GM19023 (cell line): Measurements from ENCODE around the gene PIEZO2.

ENCODE experiments used
- ATAC-seq: cut with Tn5 transposase; IDR thresholded peaks from one replicate; pipeline ENCODE4 v1.9.1; 2021; ENCODE audit warnings: mild to moderate bottlenecking, moderate library complexity; ENCODE audit not compliant: unreplicated experiment

PIEZO2 gene

GRCh38 chr18:10702206-10702605 lies 447.2 kb downstream of the PIEZO2 start:
- no peak for ATAC-seq

DNA sequence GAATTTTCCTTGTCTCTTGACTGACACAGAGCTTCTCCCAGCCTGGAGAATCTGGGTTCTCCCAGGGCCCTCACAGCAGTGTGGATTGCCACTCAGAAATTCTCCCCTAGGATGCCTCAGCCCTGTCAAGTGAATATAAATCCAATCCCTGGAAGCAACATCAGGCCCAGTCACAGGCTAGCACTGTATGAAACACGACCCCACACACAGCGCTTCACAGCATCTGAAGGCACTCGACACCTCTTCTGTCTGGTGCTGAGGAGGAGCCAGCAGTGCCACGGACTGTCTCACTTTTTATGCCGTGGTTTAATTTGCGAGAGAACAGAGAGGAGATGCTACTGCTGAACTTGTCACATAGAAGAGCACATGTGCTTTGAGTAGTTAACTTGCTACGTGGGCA lies 459.0 kb downstream of the PIEZO2 start:
- no peak for ATAC-seq

DNA sequence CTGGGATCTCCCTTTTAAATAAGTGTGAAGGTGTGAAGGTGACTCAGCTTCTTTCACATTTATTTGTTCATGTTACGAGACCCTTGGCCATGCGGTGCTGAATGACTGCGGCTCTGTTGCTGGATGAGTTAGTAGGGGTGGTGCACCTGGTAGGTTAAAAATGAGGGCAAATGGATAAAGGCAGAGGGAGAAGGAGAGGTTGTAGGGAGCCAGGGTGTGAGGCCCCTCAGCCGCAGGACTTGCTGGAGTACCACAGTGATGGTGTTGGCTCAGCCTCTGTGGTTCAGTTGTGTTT lies 459.4 kb downstream of the PIEZO2 start:
- no peak for ATAC-seq

DNA sequence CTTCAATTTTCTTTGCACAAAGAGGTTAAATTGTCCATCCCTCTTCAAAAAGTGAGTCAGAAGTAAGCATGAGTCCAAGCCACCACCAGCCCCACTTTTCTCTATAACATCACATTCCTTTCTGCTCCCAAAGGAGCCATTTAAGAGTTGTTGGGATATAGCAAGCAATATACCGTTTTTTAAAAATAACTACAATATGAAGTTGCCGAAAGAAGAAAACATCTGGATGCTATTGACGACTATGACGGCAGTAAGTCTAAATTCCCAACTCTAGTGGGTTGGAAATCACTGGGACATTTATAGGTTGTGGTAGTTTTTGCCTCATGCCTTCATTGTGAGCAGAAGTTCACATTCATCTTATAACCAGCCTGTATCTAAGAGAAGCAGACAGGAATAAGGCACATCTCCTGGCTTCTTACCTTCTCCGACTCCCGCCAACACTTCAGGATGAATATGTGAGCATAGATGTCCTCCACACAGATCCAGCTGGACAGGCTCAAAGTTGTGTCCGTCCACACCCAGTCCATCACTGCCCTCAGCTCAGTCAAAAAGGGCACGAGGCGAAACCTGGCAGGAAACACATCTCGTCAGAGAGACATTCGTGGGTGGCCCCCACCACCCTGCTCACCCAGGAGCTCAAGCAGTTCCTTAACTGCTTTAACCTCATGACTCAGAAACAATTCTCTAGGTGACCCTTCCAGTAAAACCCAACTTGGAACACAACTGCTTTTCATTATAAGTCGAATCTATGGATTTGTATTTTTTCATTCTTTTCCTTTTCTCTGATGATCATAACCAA lies 459.9 kb downstream of the PIEZO2 start:
- ATAC-seq: no peak

GRCh38 chr18:10688766-10689165 lies 460.6 kb downstream of the PIEZO2 start:
- ATAC-seq: no peak

GRCh38 chr18:10687161-10687925 lies 462.0 kb downstream of the PIEZO2 start:
- no peak for ATAC-seq

DNA sequence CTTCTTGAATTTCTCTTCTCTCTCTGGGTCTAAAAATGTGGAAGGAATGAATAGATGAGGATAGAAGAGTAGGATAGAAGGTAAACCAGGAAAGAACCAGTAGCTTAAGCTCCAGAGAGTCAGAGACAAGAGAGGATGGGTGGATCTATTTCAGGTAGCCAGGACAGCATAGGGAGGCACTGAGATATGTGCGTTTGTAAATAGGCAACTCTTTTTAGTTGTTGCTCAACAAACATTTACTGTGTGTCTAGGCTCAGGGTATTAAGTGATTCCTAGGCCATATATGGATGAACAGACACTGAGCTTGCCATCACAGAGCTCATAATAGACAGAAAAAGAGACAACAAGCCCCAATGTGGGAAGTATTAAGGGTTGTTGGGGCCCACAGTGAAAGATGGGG lies 463.1 kb downstream of the PIEZO2 start:
- no peak for ATAC-seq

DNA sequence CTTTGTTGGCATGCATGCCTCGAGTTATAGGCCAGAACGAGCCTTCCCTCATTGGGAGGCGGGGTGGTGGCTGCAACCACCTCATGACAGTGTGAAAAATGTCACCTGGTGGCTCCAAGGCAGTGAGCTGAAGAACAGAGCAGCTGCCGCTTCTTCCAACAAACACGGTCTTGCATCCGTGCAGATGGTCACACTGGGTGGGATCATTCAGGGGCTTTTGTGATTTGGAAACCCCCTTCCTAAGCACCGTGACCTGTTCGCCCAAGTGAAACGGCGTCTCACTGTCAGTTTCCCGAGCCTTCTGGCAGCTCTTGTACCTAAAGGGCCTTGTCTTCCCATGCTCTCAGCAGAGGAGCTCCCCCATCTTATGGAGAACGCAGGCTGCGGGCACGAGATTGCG lies 463.9 kb downstream of the PIEZO2 start:
- ATAC-seq: peak; percentile 78

DNA sequence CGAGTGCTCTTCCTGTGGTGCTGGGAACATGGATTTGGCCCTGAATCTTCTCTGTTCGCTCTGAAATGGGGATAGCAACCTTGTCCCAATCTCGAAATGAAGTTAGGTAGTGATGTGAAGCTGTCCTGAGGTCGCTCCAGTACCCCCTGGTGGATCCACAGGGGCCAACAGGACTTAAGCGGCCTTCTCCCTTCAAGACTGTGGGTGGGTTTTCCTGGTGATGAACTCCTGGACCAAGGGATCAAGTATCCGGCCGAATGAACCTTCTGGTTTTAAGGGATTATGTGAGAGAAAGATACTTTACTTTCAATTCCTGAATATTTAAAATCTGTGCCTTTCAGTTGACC lies 467.0 kb downstream of the PIEZO2 start:
- ATAC-seq: no peak

DNA sequence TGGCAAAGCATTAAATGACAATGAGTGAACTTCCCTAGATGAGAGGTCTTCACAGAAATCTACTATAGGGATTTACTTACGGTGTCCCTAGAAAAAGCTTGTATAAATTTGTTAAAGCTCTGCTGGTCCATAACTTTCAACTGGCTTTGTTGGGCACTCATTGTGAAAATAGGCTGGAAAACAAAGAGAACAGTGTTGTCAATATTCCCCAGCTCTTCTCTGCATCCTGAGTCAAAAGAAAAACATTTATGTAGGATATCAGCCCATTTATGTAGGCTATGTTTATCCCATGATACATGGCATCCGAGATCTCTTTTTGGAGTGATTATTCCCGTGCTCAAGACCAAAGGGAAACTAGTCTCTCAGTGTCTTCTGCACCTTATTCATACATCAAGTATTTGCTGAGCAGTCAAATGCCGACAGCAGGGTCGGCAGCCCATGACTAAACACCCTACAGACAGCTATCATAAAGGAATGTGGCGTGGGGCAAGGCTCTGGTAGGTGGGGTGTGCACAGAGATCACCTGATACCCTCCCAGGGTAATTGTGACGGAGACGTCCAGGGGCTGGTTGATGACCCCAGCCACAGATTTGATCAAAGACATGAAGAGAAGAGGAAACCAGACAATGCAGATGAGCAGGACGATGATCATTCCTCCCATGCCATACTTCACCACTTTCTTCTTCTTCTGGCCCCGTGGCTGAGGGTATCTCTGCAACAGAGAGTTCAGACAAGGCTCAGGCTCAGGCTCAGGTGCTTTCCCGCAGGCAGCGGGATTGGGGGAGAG lies 467.6 kb downstream of the PIEZO2 start:
- ATAC-seq: no peak

DNA sequence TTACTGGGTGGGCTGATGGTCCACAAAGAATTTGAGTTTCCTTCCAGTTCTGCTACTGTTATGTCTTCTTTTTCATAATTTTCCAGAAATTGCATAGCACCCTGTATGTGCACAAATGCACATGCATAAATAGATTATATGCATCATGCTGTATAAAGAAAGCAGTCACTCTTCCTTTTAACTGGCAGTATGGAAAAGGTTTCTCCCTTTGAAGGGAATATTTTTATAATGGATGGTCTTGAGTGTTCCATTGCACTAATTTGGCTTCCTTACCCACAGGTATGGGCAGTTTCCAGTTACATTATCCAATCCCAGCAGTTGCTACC lies 469.1 kb downstream of the PIEZO2 start:
- no peak for ATAC-seq

DNA sequence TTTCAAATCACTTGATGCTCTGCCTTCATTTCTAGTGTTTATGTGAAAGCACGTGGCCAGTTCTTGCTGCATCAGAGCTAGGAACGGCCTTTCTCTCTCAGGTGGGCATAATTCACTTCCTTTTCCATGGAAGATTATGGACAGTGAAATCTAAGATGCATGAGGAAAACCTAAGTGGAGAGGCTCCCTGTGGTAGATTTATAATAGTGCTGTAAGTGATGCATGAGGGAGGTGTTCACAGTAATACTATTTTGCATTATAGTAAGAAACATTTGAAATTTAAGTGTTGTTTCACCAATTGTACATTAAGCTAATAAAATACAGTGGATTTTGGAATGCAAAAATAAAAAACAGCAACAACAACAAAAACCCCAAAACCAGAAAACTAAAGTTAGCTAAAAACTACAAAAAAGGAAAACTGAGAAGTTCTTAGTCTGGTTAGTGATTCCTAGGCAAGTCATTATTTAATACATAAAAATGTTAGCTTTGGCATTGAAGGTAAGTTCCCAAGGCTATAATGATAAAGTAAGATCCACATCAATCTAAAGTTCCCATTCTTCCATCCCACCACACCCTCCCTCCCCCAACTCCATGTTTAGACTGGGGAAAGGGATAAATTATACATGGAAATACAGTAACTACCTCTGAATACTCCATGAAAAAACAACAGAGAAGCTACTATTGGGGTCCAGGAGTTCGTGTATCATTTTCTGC lies 469.7 kb downstream of the PIEZO2 start:
- ATAC-seq: no peak

GRCh38 chr18:10671441-10671840 lies 477.9 kb downstream of the PIEZO2 start:
- ATAC-seq: no peak

DNA sequence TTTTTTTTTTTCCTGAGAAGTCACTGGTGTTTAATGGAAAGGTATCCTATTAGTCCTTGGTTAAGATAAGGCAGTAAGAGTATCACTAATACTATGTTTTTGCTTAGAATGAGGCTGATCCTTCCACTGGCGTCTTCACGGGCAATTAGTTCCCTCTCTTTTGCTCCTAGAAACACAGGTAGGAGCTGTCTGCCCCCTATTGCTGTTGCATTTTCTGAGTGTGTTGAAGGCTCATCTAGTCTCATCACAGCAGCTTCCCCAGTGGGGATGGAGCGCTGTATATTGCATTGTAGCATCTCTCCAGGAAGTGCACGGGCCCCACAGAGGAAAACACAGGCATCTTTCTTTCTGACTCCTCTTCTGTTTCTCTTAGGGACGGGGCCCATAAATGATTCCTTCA lies 478.5 kb downstream of the PIEZO2 start:
- ATAC-seq: no peak

DNA sequence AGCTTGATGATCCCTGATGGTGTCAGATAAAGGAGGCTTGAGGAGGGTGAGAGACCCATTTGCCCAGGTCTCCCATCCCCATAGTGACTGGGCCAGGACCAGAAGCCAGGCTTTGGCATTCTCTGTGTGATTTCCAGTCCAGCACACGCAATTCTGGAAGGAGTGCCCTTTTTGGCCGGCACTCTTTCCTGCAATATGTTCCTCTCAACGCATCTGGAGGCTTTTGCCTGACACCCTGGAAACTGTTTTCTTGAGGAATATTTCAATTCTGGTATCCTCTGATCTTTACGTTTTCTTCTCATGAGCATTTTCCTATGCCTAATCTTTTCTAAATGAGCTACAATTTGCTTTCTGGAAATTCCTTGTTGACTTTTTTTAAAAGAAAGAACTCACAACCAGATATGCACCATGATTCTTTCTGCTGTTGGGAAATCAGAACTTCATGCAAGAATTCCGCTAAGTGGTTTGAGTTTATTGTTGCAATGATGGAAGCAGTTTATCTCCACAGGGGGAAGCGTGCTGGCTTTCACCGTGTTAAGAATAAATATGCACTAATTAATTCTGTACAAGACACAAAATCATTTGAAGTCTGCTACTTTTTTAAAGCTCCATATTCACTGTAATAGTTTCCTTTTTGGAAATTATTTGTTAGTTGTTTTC lies 479.8 kb downstream of the PIEZO2 start:
- ATAC-seq: no peak

GRCh38 chr18:10663750-10664149 lies 485.6 kb downstream of the PIEZO2 start:
- ATAC-seq: no peak

GRCh38 chr18:10661317-10661716 lies 488.1 kb downstream of the PIEZO2 start:
- ATAC-seq: no peak

DNA sequence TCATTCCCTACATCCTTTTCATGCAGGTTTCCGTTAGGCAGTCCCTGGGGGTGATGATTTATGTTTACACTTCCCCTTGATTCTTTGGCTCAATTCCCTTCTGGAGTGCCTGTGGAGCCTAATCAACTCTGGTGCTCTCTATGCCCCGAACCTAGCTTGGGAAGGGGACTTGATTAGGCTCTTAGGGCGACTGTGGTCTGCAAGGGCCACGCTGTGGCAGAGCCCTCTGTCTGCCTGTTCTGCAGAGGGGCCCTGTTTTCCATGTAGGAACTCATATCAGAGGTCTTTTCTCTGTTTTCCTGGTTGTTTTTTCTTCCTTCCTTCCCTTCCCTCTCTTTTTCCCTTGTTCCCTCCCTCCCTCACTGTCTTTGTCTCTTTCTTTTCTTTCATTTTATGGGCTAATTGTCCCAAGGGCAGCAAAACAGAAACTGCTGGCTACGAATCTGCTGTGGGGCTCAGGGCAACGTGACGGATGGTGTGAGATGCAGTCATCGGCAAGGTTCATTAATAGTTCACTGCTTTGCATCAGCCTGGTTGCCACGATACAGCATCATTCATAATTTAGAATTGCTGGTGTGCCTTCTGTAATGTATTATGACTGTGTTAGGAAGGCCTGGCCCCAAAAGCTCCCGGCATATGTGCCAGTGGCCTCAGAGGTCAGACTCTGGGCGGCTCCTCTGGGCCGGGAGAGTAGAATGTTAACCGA lies 489.0 kb downstream of the PIEZO2 start:
- no peak for ATAC-seq

DNA sequence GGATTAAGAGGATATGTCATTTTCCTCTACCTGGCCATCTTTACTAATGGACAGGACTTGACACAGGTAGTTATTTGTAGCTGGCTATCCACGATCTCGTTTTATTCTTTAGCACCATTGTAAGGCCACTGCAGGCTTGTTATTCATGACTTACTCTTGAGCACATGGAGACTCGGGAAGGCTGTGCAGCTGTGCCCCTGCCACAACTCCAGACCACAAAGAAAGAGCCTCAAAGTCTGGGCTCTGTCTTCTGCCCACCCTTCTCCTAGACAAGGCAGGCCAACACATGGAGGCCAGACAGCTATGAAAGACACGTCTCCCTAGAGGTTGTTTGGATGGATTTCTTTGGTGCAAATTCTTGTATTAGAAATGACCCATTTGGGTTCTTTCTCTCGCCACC lies 489.8 kb downstream of the PIEZO2 start:
- no peak for ATAC-seq

DNA sequence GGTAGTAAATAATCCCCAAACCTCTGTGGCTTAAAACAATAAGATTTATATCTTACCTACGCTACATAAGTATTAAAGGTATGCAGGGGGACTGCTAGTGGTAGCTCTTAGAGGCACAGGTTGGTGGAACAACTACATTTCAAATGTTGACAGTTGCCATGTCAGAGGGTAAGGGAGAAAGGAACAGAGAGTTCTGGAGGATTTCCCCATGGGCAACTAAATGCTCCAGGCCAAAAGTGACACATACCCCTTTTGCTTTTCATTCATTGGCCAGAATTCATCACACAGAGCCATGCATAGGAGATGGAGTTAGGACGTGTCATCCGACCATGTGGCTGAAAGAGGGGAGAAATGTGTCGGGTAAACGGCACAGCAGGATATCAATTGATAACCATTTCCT lies 490.4 kb downstream of the PIEZO2 start:
- no peak for ATAC-seq
